Coronary artery (tissue), 2 donors: ENCODE results near the gene GPR61.
A peak's percentile ranks its signal among the peaks of the same experiment; 100 is the strongest.

Source experiments
- DNase-seq: peaks from one replicate; pipeline ENCODE4 v3.0.0-alpha.2; 2017; ENCODE audit warnings: low spot score
- H3K27ac ChIP-seq, 2 donors: fragments of 200-600 bp; sonication (generic); one replicate each; pipeline ENCODE4 v1.5.1; 2016 to 2019
- H3K4me3 ChIP-seq: fragments of 200-600 bp; sonication (generic); 2 replicates; pipeline ENCODE4 v1.5.1; 2016; ENCODE audit warnings: mild to moderate bottlenecking, moderate library complexity
- CTCF ChIP-seq: fragments of 200-600 bp; sonication (generic); IDR thresholded peaks from one replicate; pipeline ENCODE4 v1.5.1; 2019; ENCODE audit warnings: antibody characterized with exemption

The GPR61 gene

DNA sequence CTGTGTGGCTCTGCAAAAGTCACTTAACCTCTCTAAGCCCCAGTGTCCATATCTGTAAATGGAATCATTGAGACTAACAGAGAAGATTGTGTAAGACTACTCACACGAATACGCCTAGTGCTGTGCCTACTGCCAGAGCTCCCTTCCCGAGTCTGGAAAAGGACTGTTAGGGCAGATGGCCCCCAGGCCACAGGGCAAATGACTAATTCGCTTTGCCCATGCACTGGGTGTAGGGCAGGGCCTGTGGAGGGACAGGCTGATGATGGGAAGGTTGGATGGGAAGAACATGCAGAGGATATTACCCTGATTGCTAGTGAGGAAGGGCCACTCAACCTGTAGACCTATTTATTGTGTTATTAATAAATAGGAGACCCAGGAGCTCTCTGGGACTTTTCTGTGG is 4.2 kb upstream of the GPR61 start:
- Histone ChIP-seq H3K27ac (peak overlapping the region; percentile 15 to 80), H3K4me3 (no peak overlapping the region)
- no peak for TF ChIP-seq CTCF
- no peak for DNase-seq

DNA sequence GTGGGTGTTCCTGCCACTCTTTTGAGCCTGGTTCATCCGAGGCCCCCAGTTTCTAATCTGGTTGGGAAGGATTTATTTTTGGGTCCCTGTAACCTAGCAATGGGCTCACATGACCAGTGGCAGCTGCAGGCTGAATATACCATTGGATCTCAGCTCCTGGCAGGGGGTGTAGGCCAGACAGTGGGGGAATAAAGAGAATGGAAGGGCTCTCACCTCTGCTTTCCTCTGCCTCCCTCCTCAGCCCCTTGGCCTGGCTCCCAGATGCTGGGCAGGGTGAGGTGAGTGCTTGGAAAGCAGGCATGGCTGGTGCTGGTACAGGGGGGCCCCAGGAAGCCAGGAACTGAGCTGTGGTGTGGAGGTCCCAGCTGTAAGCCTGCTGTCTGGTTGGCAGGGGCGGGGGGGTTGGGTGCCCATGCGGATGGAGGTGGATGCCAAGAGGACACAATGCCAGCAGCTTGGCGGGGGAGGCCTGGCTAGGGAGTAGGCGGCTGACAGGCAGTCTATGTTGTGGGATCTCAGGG is 3.6 kb upstream of the GPR61 start:
- Histone ChIP-seq H3K4me3 (no peak overlapping the region), H3K27ac (peak overlapping the region; percentile 15 to 80)
- DNase-seq, result no peak
- no peak for TF ChIP-seq CTCF

DNA sequence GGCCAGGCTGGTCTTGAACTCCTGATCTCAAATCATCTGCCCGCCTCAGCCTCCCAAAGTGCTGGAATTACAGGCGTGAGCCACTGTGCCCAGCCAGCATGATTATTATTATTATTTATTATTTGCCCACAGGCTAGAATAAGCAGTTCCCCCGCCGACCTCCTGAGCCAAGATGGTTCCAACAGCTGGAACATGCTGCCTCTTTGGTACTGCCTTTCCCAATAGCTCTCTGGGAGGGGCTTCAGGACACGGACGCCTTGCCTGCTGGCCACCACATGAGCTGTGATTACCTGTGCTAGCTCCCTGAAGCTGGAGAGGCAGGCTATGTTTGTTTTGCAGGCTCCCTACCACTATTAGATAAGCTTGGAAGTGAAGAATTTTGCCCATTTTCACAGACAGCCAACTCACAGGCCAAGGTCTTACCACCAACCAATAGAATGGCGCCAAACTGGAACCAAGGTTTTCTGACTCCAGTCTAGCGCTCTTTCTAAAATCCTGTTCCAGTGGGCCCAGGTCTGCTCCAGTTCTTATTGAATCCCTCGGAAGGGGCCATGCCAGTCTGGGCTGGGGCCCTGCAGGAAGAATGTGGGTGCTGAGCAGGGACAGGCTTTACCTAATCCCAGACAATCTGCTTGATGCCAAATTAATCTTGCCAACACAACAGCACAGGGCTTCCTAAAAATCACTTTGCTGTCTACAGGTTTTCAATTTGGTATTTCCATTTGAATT is 2.1 kb upstream of the GPR61 start:
- no peak for DNase-seq
- TF ChIP-seq CTCF, result no peak
- no peak overlapping the region for H3K4me3 ChIP-seq
- no peak overlapping the region for H3K27ac ChIP-seq

DNA sequence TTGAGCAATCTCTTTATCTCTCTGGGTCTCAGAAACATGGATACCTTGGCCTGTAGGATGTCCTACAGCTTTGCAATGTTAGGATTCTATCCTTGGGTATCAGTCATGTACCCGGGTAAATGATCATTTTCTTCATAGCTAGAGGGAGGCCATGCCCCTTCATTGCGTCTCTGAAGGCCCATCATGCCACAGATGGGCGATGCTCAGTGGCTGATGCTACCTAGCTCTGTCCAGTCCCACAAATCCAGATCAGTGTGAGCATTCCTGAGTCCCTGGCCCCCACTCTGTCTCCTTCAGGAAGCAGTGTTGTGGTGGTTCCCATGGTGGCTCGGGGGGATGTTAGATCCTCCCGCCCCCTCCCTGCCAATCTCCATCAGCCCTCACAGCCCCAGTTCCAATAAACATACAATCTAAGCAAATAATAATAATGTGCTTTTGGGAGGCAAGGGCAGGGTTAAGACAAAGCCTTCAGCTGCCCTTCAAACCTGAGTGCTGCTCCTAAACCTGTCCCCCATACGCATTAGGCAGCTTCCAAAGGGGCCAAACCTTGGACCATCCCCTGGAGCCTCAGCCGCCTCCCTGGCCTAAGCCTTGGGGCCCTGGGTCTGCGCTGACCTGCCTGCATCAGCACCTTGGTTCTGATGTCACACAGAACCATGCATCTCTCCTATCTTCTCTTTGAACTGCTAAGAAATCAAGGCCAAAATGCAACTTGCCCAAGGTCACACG is 681 bp upstream of the GPR61 start:
- H3K4me3 ChIP-seq, result no peak overlapping the region
- DNase-seq, result peak; percentile 64
- no peak for TF ChIP-seq CTCF
- no peak overlapping the region for H3K27ac ChIP-seq

DNA sequence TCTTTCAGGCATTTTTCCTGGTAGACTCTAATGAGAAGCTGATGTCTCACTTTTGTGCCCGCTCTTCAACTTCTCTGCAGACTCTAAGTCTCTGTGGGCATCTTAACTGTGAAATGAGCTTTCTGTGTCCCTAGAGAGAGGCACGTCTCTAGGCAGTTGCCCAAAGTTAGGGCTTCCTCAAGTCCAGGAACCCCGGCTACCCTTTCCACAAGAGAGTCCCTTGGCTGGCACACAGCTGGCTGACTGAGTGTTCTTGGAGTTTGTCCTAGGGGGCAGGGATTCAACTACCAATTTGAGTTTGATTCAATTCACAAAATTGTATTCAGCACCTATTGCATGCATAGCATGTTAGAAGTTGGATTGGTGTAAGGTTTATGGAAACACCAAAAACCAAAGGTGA is 1.4 kb downstream of the GPR61 start:
- Histone ChIP-seq H3K4me3 (no peak overlapping the region), H3K27ac (no peak overlapping the region)
- TF ChIP-seq CTCF, result no peak
- no peak for DNase-seq

GRCh38 chr1:109542657-109543056 is 3.0 kb downstream of the GPR61 start:
- no peak for DNase-seq
- no peak overlapping the region for H3K27ac ChIP-seq
- no peak for TF ChIP-seq CTCF

More at GRCh38 chr1:109542657-109543056, 3.0 kb downstream of the GPR61 start:
- H3K4me3 ChIP-seq, result no peak overlapping the region
